HG03521 (cell line): ENCODE measurements around the gene NMUR1.
A peak's percentile ranks its signal among the peaks of the same experiment; 100 is the strongest.

Experiments used
- ATAC-seq: cut with Tn5 transposase; IDR thresholded peaks from one replicate; pipeline ENCODE4 v1.9.1; 2021; ENCODE audit warnings: mild to moderate bottlenecking, moderate library complexity; ENCODE audit not compliant: unreplicated experiment

The NMUR1 gene

DNA sequence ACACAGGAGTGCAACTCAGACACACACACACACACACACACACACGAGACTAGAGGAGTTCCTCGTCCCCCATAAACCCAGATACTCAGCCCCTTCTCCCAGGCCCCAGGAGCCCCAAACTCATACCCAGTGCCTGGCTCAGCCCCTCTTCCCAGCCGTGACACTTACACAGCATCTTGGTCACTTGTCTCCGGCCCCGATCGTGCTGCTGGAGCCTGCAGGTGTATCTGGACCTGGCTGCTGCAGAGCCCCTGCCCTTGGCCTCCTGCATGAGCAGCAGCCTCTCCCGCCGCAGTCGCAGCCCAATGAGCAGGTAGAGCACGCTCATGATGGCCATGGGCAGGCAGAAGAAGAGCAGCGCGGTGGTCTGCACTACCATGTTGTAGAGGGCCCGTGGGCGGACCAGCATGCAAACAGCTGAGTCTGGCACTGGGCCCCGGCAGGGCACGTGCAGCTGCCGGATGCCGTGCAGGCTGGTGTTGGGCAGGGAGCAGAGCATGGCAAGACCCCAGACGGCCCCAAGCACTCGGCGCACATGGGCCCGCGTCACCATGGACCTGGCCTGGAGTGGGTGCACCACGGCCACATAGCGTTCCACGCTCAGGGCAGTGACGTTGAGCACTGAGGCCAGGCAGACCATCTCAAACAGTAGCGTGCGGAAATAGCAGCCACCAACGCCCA, 2.1 kb downstream of the NMUR1 start:
- ATAC-seq, result no peak

DNA sequence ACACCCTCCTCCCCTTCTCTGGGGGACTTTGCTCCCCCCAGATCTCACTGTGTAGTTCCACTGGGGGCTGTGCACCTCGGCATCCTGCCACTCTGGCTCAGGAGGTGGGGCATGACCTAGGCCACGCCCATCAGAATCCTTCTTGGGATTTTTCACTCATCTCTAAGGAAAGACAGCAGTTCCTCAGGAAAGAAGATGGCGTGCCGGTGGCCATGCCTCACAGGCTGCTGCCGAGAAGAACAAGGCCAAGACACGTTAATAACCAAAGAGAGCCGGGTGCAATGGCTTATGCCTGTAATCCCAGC, 3.2 kb downstream of the NMUR1 start:
- no peak for ATAC-seq

DNA sequence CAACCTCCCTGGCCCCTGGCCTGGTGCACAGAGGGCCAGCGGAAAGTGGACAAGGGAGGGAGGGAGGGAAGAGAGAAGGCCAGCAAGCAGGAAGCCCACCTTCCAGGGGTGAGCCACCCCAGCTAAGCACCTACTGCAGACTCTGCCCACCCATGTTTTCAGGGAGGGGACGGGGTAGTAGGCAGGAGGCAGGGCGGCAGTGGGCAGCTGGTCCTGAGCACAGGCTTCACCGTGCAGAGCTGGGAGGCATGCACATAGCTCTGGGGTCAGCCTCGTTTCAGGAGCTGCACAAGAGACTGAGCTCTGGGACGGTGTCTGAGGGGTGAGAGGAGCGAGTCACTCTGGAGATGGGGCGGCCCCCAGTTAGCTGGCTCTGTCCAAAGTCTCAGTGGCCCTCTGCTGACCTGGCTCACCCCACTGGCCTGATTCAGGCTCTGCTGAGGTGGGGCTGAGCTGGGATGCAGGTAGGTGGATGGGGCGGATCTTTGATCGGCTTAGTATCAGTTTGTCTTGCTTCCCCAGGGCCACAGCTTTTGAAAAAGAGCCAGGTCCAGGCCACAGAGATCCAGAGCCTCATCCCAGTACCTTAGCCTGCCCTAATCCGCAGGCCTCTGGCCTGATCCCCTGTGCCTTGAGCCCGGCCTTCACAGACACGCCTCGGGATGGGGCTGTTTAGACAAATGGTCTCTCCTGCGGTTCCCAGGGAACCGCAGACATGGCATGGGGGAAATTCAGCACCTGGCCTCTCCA, 3.7 kb downstream of the NMUR1 start:
- ATAC-seq, result no peak

GRCh38 chr2:231525248-231526163, 4.7 kb downstream of the NMUR1 start:
- no peak for ATAC-seq

DNA sequence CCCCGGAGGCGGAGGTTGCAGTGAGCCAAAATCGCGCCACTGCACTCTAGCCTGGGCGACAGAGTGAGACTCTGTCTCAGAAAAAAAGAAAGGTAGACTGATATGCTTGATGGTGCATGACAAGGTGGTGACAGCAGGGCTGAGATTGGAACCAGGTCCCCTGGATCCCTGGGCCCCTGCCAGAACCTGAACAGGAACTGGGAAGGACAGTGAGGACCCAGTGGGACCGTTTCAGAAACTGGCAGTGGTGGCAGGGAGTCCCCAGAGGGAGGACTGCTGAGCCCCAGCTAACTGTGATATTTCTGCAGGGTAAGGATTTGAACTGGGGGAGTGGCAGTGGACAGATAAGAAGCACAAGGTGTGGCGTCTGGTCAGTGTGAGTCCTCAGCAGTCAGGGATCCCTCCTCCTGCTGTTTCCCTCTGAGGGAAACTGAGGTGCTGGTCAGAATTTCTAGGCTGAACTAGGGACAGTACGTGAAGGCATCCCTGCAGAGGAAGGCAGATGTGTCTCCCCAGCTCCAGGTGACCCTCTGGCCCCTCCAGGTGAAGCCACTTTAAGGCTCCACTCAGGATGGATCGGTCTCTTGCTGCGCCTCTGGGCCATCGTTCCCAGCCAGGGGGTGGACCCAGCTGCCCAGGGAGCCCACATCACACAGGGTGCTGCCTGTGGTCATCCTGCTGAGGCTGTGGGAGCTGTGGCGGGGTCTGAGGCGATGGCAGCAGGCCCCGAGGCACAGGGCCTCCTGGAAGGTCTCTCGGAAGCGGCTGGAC, 5.6 kb downstream of the NMUR1 start:
- ATAC-seq, result no peak

DNA sequence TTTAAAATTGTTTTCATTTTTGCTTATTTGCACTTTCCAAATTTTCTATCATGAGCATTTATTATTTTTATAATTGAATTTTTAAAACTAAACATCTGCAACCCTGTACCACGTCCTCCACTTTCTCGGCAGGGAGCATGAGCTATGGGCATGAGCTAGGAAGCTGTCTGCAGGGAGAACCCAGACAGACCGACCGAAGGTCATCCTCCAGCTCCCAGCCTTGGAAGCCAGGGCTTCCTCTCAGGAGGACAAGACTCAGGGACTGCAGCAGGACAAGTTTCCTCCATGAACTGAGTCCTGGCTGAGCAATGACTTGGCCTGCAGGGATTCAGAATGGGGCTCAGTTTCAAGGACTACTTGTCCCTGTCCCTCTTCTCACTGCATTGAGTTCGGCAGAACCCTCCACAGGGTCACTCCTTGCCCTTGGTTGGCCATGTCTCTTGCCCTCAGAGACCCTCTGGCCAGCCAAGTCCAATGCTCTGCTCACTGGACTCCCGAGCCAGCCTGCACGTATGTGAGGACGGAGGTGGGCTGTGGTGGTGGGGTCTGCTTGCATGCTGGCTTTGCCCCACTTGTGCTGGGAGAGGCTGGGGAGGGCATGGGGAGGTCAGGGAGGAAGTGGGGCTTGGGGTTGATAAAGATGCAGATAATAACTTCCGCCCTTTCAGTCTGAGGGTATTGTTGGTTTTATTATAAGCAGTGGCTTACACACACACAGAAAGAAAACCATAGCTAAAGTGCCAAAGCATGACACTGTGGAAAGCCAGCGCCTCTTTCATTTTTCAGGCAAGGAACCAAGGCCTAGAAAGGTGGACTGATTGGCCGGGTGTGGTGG, 6.6 kb downstream of the NMUR1 start:
- no peak for ATAC-seq

GRCh38 chr2:231522418-231523180, 7.6 kb downstream of the NMUR1 start:
- ATAC-seq, result no peak

GRCh38 chr2:231521443-231521842, 8.8 kb downstream of the NMUR1 start:
- ATAC-seq, result no peak

DNA sequence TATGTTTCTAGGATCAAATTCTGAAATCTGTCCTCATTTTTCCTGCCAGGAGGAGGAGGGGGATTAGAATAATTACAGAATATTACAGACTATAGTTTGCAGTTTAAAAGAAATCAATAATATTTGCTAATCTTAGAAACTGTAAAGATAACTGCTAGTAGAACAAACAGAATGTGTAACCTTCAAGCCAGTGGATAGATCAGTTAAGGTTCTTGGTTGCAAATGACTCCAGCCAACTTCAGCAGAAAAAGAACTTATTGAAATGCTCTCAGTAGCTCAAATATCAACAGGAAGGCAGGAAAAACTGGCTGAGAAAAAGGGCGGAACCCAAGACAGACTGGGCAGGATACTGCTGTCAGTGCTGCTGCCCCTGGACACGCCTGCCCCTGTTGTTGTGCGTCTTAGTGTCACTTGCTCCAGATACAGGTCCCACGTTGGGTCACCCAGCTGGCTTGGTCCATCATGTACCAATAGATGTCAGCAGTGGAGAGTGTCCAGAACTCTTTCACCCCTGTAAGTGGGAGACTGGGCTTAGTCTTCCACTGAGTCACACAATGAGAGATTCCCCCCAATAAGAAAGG, 10.2 kb downstream of the NMUR1 start:
- ATAC-seq, result no peak

GRCh38 chr2:231518771-231519170, 11.5 kb downstream of the NMUR1 start:
- no peak for ATAC-seq

DNA sequence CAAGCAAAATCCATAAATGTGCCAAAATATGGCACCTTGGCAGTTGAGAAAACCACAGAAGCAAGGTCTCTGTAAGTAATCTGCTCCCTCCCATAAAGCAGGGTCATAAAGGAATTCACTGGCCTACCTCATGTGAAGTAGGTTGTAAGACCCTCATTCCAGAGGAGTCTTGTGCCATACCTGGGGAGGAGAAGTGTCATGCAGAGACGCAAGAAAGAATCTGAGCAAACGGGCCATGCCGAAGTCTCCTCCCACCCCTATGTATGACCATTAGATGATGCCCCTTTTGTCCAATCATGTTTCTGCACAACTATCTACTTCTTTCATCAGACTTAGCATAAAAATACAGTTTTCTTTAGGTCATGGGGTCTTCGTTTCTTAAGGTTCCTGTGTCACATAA, 14.6 kb downstream of the NMUR1 start:
- no peak for ATAC-seq

DNA sequence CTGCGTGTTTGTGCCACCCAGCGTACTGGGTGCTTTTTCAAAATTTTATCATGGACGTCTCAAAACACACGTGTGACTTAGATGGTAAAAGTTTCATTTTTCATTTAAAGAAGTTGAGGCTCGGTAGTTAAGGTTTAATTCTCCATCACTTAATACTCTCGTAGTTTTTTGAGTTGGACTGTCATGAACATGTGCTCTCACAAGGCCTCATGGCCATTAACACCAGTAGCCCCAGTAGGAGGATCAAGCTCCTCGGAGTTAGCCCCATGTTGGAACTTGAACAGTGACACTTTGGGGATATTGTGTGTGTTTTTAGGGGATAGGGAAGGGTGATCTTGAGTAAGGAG, 15.3 kb downstream of the NMUR1 start:
- ATAC-seq, result no peak

GRCh38 chr2:231514225-231514950, 15.9 kb downstream of the NMUR1 start:
- ATAC-seq, result peak; percentile 99

DNA sequence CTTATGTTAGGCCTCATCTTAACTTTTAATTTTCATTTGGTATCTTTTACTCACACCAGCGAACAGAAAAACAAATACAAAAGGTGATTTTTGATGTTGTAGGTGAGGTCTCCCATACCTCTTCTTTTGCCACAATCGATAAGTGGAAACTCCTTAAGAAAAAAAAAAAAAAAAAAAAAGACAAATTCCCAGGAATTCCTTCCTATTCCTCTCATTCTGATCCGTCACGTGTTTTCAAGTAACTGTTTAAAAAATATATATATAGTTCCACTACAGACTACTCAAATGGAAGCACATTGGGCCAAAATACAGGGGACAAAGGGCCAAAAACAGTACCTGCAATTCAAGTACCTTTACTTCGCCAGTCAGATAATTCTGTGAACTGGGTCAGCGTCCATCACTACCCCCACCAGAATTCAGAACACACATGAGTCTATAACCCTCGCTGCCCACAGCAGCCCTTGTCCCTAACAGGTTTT, 16.5 kb downstream of the NMUR1 start:
- no peak for ATAC-seq

DNA sequence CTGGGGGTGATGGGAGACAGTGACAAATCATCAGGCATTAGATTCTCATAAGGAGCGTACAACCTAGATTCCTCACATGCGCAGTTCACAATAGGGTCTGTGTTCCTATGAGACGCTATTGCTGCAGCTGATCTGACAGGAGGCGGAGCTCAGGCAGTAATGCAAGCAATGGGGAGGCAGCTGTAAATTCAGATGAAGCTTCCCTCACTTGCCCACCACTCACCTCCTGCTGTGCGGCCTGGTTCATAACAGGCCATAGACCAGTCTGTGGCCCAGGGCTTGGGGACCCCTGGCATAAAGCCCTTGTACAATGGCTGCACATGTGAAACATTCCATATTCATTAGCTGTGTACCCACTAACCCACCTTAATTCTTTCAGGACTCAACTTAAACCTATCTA, 18.0 kb downstream of the NMUR1 start:
- no peak for ATAC-seq

DNA sequence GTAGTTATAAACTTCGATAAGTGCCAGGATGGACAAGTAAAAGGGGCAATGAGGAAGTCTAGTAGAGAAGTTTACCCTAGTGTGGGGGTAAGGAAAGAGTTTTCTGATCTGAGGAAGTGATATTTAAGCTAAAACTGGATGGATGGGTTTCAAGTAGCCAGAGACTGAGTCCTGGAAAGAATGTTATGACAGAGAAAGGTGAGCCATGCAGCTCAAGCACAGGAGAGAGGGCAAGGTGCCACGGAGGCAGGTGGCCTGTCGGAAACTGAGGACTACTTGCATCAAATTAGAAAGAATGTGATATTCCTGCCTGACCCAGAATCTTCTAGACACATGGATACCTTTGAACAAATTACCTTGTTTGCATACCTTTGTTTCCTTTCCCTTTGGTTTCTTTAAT, 26.5 kb downstream of the NMUR1 start:
- no peak for ATAC-seq

DNA sequence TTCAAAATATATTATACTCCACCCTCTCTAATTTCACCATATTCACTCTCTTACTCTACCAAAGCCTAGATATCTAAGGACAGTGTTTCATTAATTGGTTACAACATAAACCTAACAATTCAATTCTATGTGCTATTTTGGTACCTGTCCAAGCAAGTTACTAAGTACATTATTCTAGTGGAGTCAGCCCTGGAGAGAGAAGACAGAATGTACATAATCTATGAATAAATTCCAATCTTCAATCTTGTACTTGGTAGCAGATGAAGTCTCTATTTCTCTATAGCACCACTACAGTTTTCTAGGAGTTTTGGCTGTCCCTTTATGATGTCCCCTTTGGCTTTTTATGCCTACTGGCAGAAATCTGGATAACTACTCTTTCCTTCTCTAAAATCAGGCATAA, 27.6 kb downstream of the NMUR1 start:
- ATAC-seq, result no peak

DNA sequence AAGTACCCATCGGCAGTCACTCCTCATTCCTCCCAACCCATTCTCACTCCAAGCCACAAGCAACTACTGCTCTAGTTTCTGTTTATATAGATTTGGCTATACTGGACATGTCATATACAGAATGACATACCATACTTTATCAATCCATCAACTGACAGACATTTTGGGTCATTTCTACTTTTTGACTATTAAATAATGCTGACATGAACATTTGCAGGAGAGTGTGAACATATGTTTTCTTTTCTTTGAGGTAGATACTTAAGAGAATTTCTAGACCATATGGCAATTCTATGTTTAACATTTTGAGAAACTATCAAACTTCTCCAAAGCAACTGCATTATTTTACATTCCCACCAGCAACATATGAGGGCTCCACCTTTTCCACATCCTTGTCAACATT, 32.6 kb downstream of the NMUR1 start:
- no peak for ATAC-seq
